HK-2 (cell line): Measurements from ENCODE around the gene NR2C2AP.
"Not testable (repeated sequence)": the region's sequence is repeated elsewhere in the genome, so short reads cannot be mapped to it uniquely, and the experiment has no call there.

Source experiments
- DNase-seq: peaks from one replicate; pipeline ENCODE4 v3.0.0-alpha.2; 2018; ENCODE audit not compliant: unreplicated experiment

Gene NR2C2AP, protein sequence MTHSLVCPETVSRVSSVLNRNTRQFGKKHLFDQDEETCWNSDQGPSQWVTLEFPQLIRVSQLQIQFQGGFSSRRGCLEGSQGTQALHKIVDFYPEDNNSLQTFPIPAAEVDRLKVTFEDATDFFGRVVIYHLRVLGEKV

GRCh38 chr19:19203012-19203856 lies at the start of gene NR2C2AP:
NR2C2AP (minus strand) TSS chr19:19203414; CDS start chr19:19203060, 354 bp downstream.
- peak; percentile 94 for DNase-seq

- DNase-seq, result no peak
These were observed 47.1 kb upstream of the NR2C2AP start for GRCh38 chr19:19250196-19250801.

- no peak for DNase-seq
These were observed 37.3 kb upstream of the NR2C2AP start for GRCh38 chr19:19240476-19240875.

DNA sequence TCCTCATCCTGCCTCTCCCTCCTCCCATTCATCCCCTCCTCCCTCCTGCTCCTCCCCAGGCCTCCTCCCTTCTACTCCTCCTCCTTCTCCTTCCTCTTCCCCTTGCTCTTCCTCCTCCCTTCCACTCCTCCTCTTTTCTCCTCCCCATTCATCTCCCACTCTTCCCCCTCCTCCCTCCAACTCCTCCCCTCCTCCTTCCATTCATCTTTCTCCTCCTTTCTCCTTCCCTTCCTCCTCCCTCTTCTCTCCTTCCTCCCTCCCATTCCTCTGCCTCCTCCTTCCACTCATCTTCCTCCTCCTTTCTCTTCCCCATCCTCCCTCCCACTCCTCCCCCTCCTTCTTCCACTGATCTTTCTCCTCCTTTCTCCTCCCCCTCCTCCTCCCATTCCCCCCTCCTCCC lies 36.5 kb upstream of the NR2C2AP start:
- no peak for DNase-seq

GRCh38 chr19:19238126-19238894 lies 35.1 kb upstream of the NR2C2AP start:
- DNase-seq, result no peak

- no peak for DNase-seq
These were observed 33.0 kb upstream of the NR2C2AP start for GRCh38 chr19:19236173-19236572.

- no peak for DNase-seq
These were observed 31.1 kb upstream of the NR2C2AP start for GRCh38 chr19:19234220-19234816.

DNA sequence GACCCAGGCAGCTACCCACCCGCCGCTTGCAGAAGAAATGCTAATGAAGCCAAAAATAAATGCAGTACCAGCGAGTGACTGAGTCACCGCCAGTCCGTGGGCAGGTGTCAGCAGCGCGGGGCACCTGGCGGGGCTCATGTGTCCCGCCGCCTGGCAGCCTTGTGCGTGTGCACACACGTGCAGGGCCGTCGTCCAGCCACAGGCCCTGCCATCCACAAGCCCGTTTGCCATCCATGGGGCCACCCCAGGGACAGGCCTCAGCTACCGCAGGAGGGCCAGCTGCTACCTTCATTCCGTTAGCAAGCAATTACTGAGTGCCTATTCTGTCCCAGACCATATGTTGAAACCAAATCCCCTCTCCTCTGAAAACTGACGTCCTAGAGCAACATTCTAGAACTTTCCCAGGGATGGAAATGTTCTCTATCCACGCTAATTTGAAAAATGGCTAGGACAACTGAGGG lies 29.1 kb upstream of the NR2C2AP start:
- no peak for DNase-seq

- no peak for DNase-seq
These were observed 27.8 kb upstream of the NR2C2AP start for GRCh38 chr19:19230999-19231398.

- no peak for DNase-seq
These were observed 26.5 kb upstream of the NR2C2AP start for GRCh38 chr19:19229701-19230100.

- no peak for DNase-seq
These were observed 24.0 kb upstream of the NR2C2AP start for GRCh38 chr19:19227217-19227616.

GRCh38 chr19:19226663-19227062 lies 23.4 kb upstream of the NR2C2AP start:
- no peak for DNase-seq

DNA sequence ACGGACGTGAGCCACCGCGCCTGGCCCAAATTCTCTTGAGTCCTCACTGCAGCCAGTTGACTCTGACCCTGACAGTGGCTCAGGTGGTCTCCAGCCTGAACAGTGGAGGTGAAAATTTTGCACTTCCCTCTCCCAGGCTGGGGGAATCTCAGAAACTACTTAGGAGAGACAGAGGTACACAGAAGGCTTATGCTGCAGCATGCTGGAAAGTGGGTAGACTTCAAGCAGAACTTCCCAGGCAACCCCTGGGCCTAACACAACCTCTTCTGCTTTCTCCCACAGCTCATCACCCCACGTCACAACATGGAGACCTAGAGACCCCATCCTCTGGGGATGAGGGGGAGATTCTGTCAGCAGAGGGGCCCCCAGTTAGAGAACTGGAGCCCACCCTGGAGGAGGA lies 23.0 kb upstream of the NR2C2AP start:
- no peak for DNase-seq

DNA sequence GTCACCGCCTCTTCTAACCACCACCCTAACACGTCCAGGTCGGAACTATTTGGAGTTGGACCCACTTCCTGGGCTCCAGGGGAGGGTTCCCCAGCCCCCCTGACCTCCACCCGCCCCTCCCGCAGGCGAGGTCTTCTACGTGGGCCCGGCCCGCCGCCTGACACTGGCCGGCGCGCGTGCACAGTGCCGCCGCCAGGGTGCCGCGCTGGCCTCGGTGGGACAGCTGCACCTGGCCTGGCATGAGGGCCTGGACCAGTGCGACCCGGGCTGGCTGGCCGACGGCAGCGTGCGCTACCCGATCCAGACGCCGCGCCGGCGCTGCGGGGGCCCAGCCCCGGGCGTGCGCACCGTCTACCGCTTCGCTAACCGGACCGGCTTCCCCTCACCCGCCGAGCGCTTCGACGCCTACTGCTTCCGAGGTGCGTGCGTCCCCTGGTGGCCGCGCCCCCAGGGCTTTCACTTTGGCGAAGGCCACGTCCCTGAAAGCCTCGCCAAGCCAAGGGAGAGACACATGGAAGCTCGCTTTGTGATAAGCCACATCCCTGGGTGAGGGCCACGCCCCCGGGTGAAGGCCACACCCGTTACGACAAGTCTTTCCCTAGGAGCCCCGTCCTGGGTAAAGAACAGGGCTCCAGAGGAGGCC lies 21.8 kb upstream of the NR2C2AP start:
- peak; percentile 80 for DNase-seq

DNA sequence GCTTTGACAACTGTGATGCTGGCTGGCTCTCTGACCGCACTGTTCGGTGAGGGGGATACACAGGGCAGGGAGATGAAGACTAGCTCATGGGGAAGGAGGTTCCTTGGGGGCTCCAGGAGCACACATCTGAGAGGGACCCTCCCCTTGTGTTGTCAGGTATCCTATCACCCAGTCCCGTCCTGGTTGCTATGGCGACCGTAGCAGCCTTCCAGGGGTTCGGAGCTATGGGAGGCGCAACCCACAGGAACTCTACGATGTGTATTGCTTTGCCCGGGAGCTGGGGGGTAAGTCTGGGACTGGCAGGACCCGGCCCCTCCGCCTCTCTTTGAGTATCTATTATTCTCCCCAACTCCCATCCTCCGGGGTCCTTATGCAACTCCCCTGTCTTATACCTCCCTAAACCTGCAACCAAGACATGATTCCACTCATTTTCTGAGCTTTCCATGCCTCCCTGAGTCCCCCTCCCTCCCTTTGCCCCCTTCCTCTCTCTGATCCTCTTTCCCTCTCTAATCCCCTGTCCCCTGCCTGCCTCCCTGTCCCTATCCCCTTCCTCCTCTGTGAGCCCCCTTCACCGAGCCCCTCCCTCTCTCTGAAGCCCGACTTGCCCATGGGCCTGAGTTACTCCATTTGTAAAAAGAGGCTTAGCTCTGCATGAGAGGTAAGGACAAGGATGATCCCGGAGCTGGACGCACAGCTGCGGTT lies 21.1 kb upstream of the NR2C2AP start:
- DNase-seq, result no peak

GRCh38 chr19:19223636-19224035 lies 20.4 kb upstream of the NR2C2AP start:
- DNase-seq, result no peak

- DNase-seq, result no peak
These were observed 19.8 kb upstream of the NR2C2AP start for GRCh38 chr19:19223060-19223459.

GRCh38 chr19:19221000-19221399 lies 17.8 kb upstream of the NR2C2AP start:
- not testable (repeated sequence) for DNase-seq

DNA sequence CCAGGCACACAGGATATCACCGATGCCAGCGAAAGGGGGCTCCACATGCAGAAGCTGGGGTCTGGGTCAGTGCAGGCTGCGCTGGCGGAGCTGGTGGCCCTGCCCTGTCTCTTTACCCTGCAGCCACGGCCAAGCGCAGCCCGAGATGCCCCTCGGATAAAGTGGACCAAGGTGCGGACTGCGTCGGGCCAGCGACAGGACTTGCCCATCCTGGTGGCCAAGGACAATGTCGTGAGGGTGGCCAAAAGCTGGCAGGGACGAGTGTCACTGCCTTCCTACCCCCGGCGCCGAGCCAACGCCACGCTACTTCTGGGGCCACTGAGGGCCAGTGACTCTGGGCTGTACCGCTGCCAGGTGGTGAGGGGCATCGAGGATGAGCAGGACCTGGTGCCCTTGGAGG lies 15.7 kb upstream of the NR2C2AP start:
- DNase-seq, result no peak

GRCh38 chr19:19217099-19217498 lies 13.9 kb upstream of the NR2C2AP start:
- DNase-seq, result no peak

DNA sequence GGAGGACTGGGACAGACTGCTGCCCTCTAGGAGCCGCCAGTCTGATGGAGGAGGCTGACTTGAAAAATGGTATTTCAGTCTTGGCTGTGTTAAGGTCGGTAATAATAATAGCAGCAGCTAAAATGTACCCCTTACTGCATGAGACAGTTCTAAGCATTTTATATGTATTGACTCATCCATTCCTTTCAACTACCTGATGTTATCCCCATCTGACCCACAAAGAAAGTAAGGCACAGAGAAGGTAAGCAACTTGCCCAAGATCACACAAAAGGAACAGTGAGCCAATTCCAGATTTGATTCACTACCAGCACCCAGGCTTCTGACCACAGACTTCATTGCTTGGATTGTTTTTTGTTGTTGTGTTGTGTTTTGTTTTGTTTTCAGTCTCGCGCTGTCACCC lies 12.6 kb upstream of the NR2C2AP start:
- no peak for DNase-seq
